SK-N-SH (cell line): ENCODE results near the gene MED16.

ENCODE experiments used
- CTCF ChIP-seq: fragments of 200-600 bp; sonication (generic); IDR thresholded peaks from 2 replicates; pipeline ENCODE4 v1.6.1; 2017; ENCODE audit warnings: antibody characterized with exemption, mild to moderate bottlenecking, moderate library complexity
- POLR2AphosphoS5 ChIP-seq: IDR thresholded peaks from 2 replicates; pipeline ENCODE4 v1.6.1; 2012; ENCODE audit warnings: low read depth, low read length
- SIN3A ChIP-seq: IDR thresholded peaks from 2 replicates; pipeline ENCODE4 v1.6.1; 2012; ENCODE audit warnings: low read depth, mild to moderate bottlenecking, low read length, moderate library complexity, borderline replicate concordance
- SMC3 ChIP-seq: IDR thresholded peaks from 2 replicates; pipeline ENCODE4 v1.6.1; 2012; ENCODE audit warnings: low read depth, low read length, improper control_type of control experiment
- YY1 ChIP-seq: IDR thresholded peaks from 2 replicates; pipeline ENCODE4 v1.4.0; 2012; ENCODE audit warnings: low read depth, mild to moderate bottlenecking

- no peak for TF ChIP-seq SIN3A
- no peak for TF ChIP-seq CTCF
- TF ChIP-seq SMC3: no peak
- no peak for TF ChIP-seq YY1
- no peak for TF ChIP-seq POLR2AphosphoS5
These were observed 19.4 kb upstream of the MED16 start for GRCh38 chr19:912181-913079.
